ENCODE measurements around the gene TSC1. TPM values are rescaled to one million over a fixed set of nuclear protein-coding genes. Genes with fewer than 3 reads are reported as not detected.

Gene TSC1
- total RNA-seq, 4 donors from 2014 or later: 48.4 to 206 (median 92.3) TPM

GRCh38 chr9:132965478-132965877 is 21.1 kb upstream of the TSC1 start:
- intact Hi-C loops (cut with DNase I; ENCODE audit: low total_unique reads): loop anchor here (5.0 kb wide), 1 partner anchor 1983 kb away; no protein-coding TSS in a partner anchor
- 83 to 90% methylated on average over 4 to 9 of the region's 9 CpGs for WGBS, 2 donors (ENCODE audit: low coverage in 1 of 2)
- TF ChIP-seq POLR2A (IDR thresholded peaks at IDR 0.05) (no peak), EP300 (IDR thresholded peaks at IDR 0.05; ENCODE audit: low read depth) (no peak), POLR2AphosphoS5 (IDR thresholded peaks at IDR 0.05) (no peak), CTCF (IDR thresholded peaks at IDR 0.05) (no peak)
- Histone ChIP-seq H3K4me1 (no peaks in the 10 kb centered on the region), H3K27me3 (peaks cover 9% of the 10 kb centered on the region), H3K9me3 (no peaks in the 10 kb centered on the region), H3K4me3 (no peak overlapping the region), H3K36me3 (no peaks in the 10 kb centered on the region), H3K27ac (no peak overlapping the region)
- no peak for DNase-seq
- in situ Hi-C loops (cut with MboI; ENCODE audit: low pct_ligation_motif_present in 1 of 4, low pct_unique_long_range_greater_than_20kb in 1 of 4, low sequenced_read_pairs in 3 of 4): no loop called here

- in situ Hi-C loops (cut with MboI; ENCODE audit: low pct_ligation_motif_present in 1 of 4, low pct_unique_long_range_greater_than_20kb in 1 of 4, low sequenced_read_pairs in 3 of 4): no loop called here
- Histone ChIP-seq H3K27ac (no peak overlapping the region), H3K4me3 (no peak overlapping the region), H3K27me3 (peaks cover 6% of the 10 kb centered on the region), H3K36me3 (no peaks in the 10 kb centered on the region), H3K9me3 (no peaks in the 10 kb centered on the region), H3K4me1 (no peaks in the 10 kb centered on the region)
- TF ChIP-seq CTCF (IDR thresholded peaks at IDR 0.05) (no peak), EP300 (IDR thresholded peaks at IDR 0.05; ENCODE audit: low read depth) (no peak), POLR2A (IDR thresholded peaks at IDR 0.05) (no peak), POLR2AphosphoS5 (IDR thresholded peaks at IDR 0.05) (no peak)
- WGBS, 2 donors (ENCODE audit: low coverage in 1 of 2): 75 to 89% methylated on average over 5 to 6 of the region's 6 CpGs
- intact Hi-C loops (cut with DNase I; ENCODE audit: low total_unique reads): no loop called here
- no peak for DNase-seq
Measured at GRCh38 chr9:132961002-132961401, 16.6 kb upstream of the TSC1 start.

GRCh38 chr9:132957805-132958204 is 13.4 kb upstream of the TSC1 start:
- intact Hi-C loops (cut with DNase I; ENCODE audit: low total_unique reads): no loop called here
- DNase-seq: no peak
- Histone ChIP-seq H3K36me3 (no peaks in the 10 kb centered on the region), H3K4me3 (no peak overlapping the region), H3K27me3 (no peaks in the 10 kb centered on the region), H3K9me3 (peaks cover 0 to 10% of the 10 kb centered on the region in 2 donors), H3K4me1 (no peaks in the 10 kb centered on the region), H3K27ac (no peak overlapping the region)
- in situ Hi-C loops (cut with MboI; ENCODE audit: low pct_ligation_motif_present in 1 of 4, low pct_unique_long_range_greater_than_20kb in 1 of 4, low sequenced_read_pairs in 3 of 4): no loop called here
- TF ChIP-seq POLR2A (IDR thresholded peaks at IDR 0.05) (no peak), EP300 (IDR thresholded peaks at IDR 0.05; ENCODE audit: low read depth) (no peak), POLR2AphosphoS5 (IDR thresholded peaks at IDR 0.05) (no peak), CTCF (IDR thresholded peaks at IDR 0.05) (no peak)
- WGBS, 2 donors (ENCODE audit: low coverage in 1 of 2): 87 to 100% methylated on average over 2 to 6 of the region's 6 CpGs

GRCh38 chr9:132955768-132956167 is 11.4 kb upstream of the TSC1 start:
- DNase-seq: no peak
- intact Hi-C loops (cut with DNase I; ENCODE audit: low total_unique reads): no loop called here
- H3K4me1 ChIP-seq: no peaks in the 10 kb centered on the region
- no peak overlapping the region for H3K4me3 ChIP-seq
- H3K9me3 ChIP-seq: peaks cover 0 to 10% of the 10 kb centered on the region in 2 donors
- no peaks in the 10 kb centered on the region for H3K27me3 ChIP-seq
- in situ Hi-C loops (cut with MboI; ENCODE audit: low pct_ligation_motif_present in 1 of 4, low pct_unique_long_range_greater_than_20kb in 1 of 4, low sequenced_read_pairs in 3 of 4): no loop called here
- no peaks in the 10 kb centered on the region for H3K36me3 ChIP-seq
- 47 to 53% methylated on average over 2 of the region's 2 CpGs for WGBS, 2 donors (ENCODE audit: low coverage in 1 of 2)
- TF ChIP-seq POLR2A (IDR thresholded peaks at IDR 0.05) (no peak), POLR2AphosphoS5 (IDR thresholded peaks at IDR 0.05) (no peak), CTCF (IDR thresholded peaks at IDR 0.05) (no peak), EP300 (IDR thresholded peaks at IDR 0.05; ENCODE audit: low read depth) (no peak)
- H3K27ac ChIP-seq: no peak overlapping the region

All from transverse colon (tissue), 4 donors.